DND-41 (cell line): ENCODE results near the gene SMPX.

Source experiments
- ATAC-seq: fragments of 200-7000 bp; cut with Tn5 transposase; 3 replicates; pipeline ENCODE4 v1.9.1; 2021; ENCODE audit warnings: low read depth; ENCODE audit not compliant: insufficient read depth
- DNase-seq: peaks from one replicate; pipeline ENCODE4 v3.0.0-alpha.2; 2020
- H2AFZ ChIP-seq: 2 replicates; pipeline ENCODE4 v1.6.0; 2012; ENCODE audit warnings: low read depth, low read length
- H3K27ac ChIP-seq: 2 replicates; pipeline ENCODE4 v1.5.1; 2012; ENCODE audit warnings: low read length, inconsistent platforms
- H3K27me3 ChIP-seq: fragments of 200-600 bp; sonication (generic); 2 replicates; pipeline ENCODE4 v1.6.0; 2012; ENCODE audit warnings: low read length, mild to moderate bottlenecking, inconsistent platforms; ENCODE audit not compliant: insufficient read depth, poor library complexity
- H3K36me3 ChIP-seq: 2 replicates; pipeline ENCODE4 v1.5.1; 2012; ENCODE audit warnings: low read length, inconsistent platforms; ENCODE audit not compliant: insufficient read depth
- H3K4me1 ChIP-seq: 2 replicates; pipeline ENCODE4 v1.5.1; 2012; ENCODE audit warnings: mild to moderate bottlenecking, low read length; ENCODE audit not compliant: insufficient read depth
- H3K4me2 ChIP-seq: 2 replicates; pipeline ENCODE4 v1.6.0; 2012; ENCODE audit warnings: mild to moderate bottlenecking, moderate library complexity, low read length, inconsistent platforms; ENCODE audit not compliant: insufficient read depth
- H3K4me3 ChIP-seq, 2 experiments: fragments of 200-600 bp in 1 of 2; shearing (Covaris generic) in 1 of 2; 2 replicates each; pipeline ENCODE4 v1.5.1; 2012 to 2016; ENCODE audit warnings: inconsistent platforms in 2 of 2, low read length in 2 of 2, mild to moderate bottlenecking in 2 of 2, low read depth in 1 of 2, moderate library complexity in 1 of 2
- H3K79me2 ChIP-seq: 2 replicates; pipeline ENCODE4 v1.6.0; 2012; ENCODE audit warnings: low read length, inconsistent platforms; ENCODE audit not compliant: insufficient read depth
- H3K9ac ChIP-seq: 2 replicates; pipeline ENCODE4 v1.6.0; 2012; ENCODE audit warnings: low read depth, mild to moderate bottlenecking, inconsistent platforms, low read length, moderate library complexity
- H3K9me3 ChIP-seq: 2 replicates; pipeline ENCODE4 v1.5.1; 2012; ENCODE audit warnings: low read length, moderate library complexity, mild to moderate bottlenecking, inconsistent platforms; ENCODE audit not compliant: insufficient read depth, severe bottlenecking
- H4K20me1 ChIP-seq: 2 replicates; pipeline ENCODE4 v1.6.0; 2012; ENCODE audit warnings: low read length; ENCODE audit not compliant: insufficient read depth
- CTCF ChIP-seq: IDR thresholded peaks from 2 replicates; pipeline ENCODE4 v1.5.1; 2012; ENCODE audit warnings: borderline replicate concordance, low read length, moderate library complexity, mild to moderate bottlenecking; ENCODE audit not compliant: poor library complexity, severe bottlenecking; ENCODE audit errors: extremely low read depth
- EZH2 ChIP-seq: IDR thresholded peaks from 3 replicates; pipeline ENCODE4 v1.6.1; 2012; ENCODE audit warnings: borderline replicate concordance, low read depth, mild to moderate bottlenecking, moderate library complexity, low read length, inconsistent platforms; ENCODE audit not compliant: severe bottlenecking

SMPX gene

GRCh38 chrX:21798677-21799219 lies 40.8 kb upstream of the SMPX start:
- H2AFZ ChIP-seq: no peak overlapping the region
- ATAC-seq: no peak
- H3K27me3 ChIP-seq: no peaks in the 10 kb centered on the region
- H3K4me1 ChIP-seq: no peaks in the 10 kb centered on the region
- H3K36me3 ChIP-seq: no peaks in the 10 kb centered on the region
- no peak overlapping the region for H3K9ac ChIP-seq
- H3K27ac ChIP-seq: no peak overlapping the region
- no peak for DNase-seq
- H4K20me1 ChIP-seq: no peaks in the 10 kb centered on the region
- H3K79me2 ChIP-seq: no peaks in the 10 kb centered on the region
- no peak for TF ChIP-seq CTCF
- TF ChIP-seq EZH2: no peak
- no peaks in the 10 kb centered on the region for H3K9me3 ChIP-seq
- no peak overlapping the region for H3K4me2 ChIP-seq
- no peak overlapping the region for H3K4me3 ChIP-seq

- H4K20me1 ChIP-seq: no peaks in the 10 kb centered on the region
- H2AFZ ChIP-seq: no peak overlapping the region
- H3K9ac ChIP-seq: no peak overlapping the region
- H3K4me2 ChIP-seq: no peak overlapping the region
- no peaks in the 10 kb centered on the region for H3K4me1 ChIP-seq
- H3K79me2 ChIP-seq: no peaks in the 10 kb centered on the region
- no peak for DNase-seq
- H3K4me3 ChIP-seq: no peak overlapping the region
- H3K27ac ChIP-seq: no peak overlapping the region
- H3K27me3 ChIP-seq: no peaks in the 10 kb centered on the region
- no peaks in the 10 kb centered on the region for H3K36me3 ChIP-seq
- H3K9me3 ChIP-seq: no peaks in the 10 kb centered on the region
- TF ChIP-seq EZH2: no peak
- no peak for TF ChIP-seq CTCF
- no peak for ATAC-seq
Measured at GRCh38 chrX:21781976-21782375, 24.1 kb upstream of the SMPX start.

- TF ChIP-seq EZH2 (no peak), CTCF (no peak)
- DNase-seq: no peak
- Histone ChIP-seq H3K36me3 (no peaks in the 10 kb centered on the region), H3K4me3 (no peak overlapping the region), H3K4me1 (no peaks in the 10 kb centered on the region), H3K27me3 (no peaks in the 10 kb centered on the region), H4K20me1 (no peaks in the 10 kb centered on the region), H3K9ac (no peak overlapping the region), H3K9me3 (no peaks in the 10 kb centered on the region), H3K4me2 (no peak overlapping the region), H2AFZ (no peak overlapping the region), H3K79me2 (no peaks in the 10 kb centered on the region), H3K27ac (no peak overlapping the region)
- ATAC-seq: no peak
Measured at GRCh38 chrX:21781525-21781924, 23.6 kb upstream of the SMPX start.

GRCh38 chrX:21779095-21779494 lies 21.2 kb upstream of the SMPX start:
- Histone ChIP-seq H3K79me2 (no peaks in the 10 kb centered on the region), H3K36me3 (no peaks in the 10 kb centered on the region), H3K9me3 (no peaks in the 10 kb centered on the region), H3K9ac (no peak overlapping the region), H3K4me3 (no peak overlapping the region), H3K4me1 (no peaks in the 10 kb centered on the region), H3K27ac (no peak overlapping the region), H4K20me1 (no peaks in the 10 kb centered on the region), H2AFZ (no peak overlapping the region), H3K27me3 (no peaks in the 10 kb centered on the region), H3K4me2 (no peak overlapping the region)
- TF ChIP-seq EZH2: no peak
- DNase-seq: no peak
- no peak for ATAC-seq
